Stimulated activated CD8-positive, alpha-beta memory T cell treated with anti-CD3 and anti-CD28 coated beads, Interleukin-12 subunit alpha, Interleukin-12 subunit beta, amount 100 ng/mL, for 24 hours (primary cell): ENCODE results near the gene CLCF1.
A peak's percentile ranks its signal among the peaks of the same experiment; 100 is the strongest.

Experiments
- DNase-seq: peaks from one replicate; pipeline ENCODE4 v3.0.0-alpha.2; 2020; ENCODE audit errors: extremely low read depth

The CLCF1 gene

GRCh38 chr11:67356387-67356863, 17.0 kb downstream of the CLCF1 start:
- no peak for DNase-seq

GRCh38 chr11:67355794-67356386, 17.5 kb downstream of the CLCF1 start:
- DNase-seq, result no peak

- no peak for DNase-seq
These were observed 18.2 kb downstream of the CLCF1 start for GRCh38 chr11:67355023-67355793.

GRCh38 chr11:67354075-67355022, 19.0 kb downstream of the CLCF1 start:
- DNase-seq, result no peak

GRCh38 chr11:67353317-67354074, 19.9 kb downstream of the CLCF1 start, which contains the start of gene POLD4:
Gene POLD4 (minus strand): TSS chr11:67353546. CDS start chr11:67353399, 147 bp downstream.
- DNase-seq, result peak; percentile 92

GRCh38 chr11:67352546-67353316, 20.7 kb downstream of the CLCF1 start:
- DNase-seq, result no peak

- no peak for DNase-seq
These were observed 22.0 kb downstream of the CLCF1 start for GRCh38 chr11:67351275-67352005.

GRCh38 chr11:67349928-67350465, 23.4 kb downstream of the CLCF1 start:
- no peak for DNase-seq

GRCh38 chr11:67349457-67349856, 23.9 kb downstream of the CLCF1 start:
- DNase-seq, result no peak

- no peak for DNase-seq
These were observed 24.4 kb downstream of the CLCF1 start for GRCh38 chr11:67349036-67349435.

GRCh38 chr11:67347964-67348749, 25.2 kb downstream of the CLCF1 start:
- DNase-seq, result no peak

GRCh38 chr11:67345920-67346819, 27.2 kb downstream of the CLCF1 start:
- DNase-seq, result no peak

GRCh38 chr11:67345247-67345919, 28.0 kb downstream of the CLCF1 start:
- DNase-seq, result no peak

GRCh38 chr11:67344264-67344663, 29.1 kb downstream of the CLCF1 start:
- no peak for DNase-seq

- DNase-seq, result no peak
These were observed 36.1 kb downstream of the CLCF1 start for GRCh38 chr11:67337257-67337656.

GRCh38 chr11:67332081-67332691, 41.2 kb downstream of the CLCF1 start:
- DNase-seq, result no peak

GRCh38 chr11:67323526-67323925, 49.9 kb downstream of the CLCF1 start:
- no peak for DNase-seq
